HG03097 (cell line): ENCODE measurements around the gene ANTXR1.

Source experiments
- ATAC-seq: cut with Tn5 transposase; IDR thresholded peaks from one replicate; pipeline ENCODE4 v1.9.1; 2021; ENCODE audit not compliant: unreplicated experiment, low FRiP score

Gene ANTXR1

GRCh38 chr2:69001879-69002278 lies 11.1 kb upstream of the ANTXR1 start:
- ATAC-seq, result no peak

DNA sequence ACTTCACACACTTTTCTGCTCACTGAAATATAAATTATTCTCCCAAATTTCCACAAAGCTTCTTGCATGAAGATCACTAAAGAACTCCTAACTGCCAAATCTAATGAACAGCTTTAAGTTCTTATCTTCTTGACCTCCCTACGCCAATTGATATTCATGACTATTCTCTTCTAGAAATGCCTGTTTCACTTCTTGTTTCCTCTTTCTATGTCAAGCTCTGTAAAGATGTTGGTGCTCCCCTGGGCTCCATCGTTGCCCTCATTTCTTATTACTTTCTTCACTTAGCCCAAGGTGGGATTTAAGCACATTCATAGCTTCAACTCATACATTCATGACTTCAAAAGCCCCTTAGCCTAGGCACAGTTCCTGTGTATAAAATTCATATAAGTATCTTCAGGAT lies 9.2 kb upstream of the ANTXR1 start:
- no peak for ATAC-seq

GRCh38 chr2:69007169-69007568 lies 5.8 kb upstream of the ANTXR1 start:
- no peak for ATAC-seq

- ATAC-seq, result no peak
These were observed 5.4 kb upstream of the ANTXR1 start for GRCh38 chr2:69007603-69008002.

GRCh38 chr2:69010437-69011194 lies 2.4 kb upstream of the ANTXR1 start:
- no peak for ATAC-seq

- ATAC-seq, result no peak
These were observed 1.3 kb upstream of the ANTXR1 start for GRCh38 chr2:69011611-69012157.

DNA sequence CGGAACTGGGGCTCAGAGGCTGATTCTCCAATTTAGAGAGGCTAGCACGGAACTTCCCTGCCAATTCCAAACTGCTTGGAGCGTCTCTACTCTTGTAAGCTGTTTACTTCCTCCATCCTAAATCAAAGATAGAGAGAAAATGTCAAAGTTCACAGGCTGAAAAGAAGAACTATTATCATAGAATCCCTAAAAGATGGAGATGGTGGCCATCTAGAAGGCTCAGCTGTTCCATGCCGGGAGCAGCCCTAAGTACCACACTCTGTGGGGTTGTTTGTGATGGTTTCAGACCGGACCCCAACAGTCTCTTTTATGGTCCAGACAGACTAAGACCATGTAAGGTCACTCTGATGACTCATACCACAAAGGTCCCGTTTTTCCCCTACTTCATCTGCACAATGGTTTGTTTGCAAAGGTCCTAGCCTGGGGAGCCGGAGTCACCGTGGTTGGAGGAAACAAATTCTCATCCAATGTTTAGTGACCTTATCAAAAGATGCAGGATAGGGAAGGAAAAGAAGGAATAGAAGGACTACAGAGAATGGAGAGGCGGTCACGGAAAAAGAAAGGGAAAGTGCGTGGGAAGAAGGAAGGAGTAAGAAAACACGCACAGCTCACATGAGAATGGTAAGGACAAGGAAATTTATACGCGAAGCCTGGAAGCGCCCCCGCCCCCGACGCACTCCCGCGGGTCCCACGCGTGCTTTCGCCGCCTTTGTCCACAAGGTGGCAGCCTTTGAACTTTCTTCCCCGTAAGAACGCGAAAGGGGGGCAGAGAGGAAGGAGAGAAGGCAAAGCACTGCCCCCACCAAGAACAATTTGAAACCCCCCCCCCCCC lies 453 bp upstream of the ANTXR1 start:
- no peak for ATAC-seq

DNA sequence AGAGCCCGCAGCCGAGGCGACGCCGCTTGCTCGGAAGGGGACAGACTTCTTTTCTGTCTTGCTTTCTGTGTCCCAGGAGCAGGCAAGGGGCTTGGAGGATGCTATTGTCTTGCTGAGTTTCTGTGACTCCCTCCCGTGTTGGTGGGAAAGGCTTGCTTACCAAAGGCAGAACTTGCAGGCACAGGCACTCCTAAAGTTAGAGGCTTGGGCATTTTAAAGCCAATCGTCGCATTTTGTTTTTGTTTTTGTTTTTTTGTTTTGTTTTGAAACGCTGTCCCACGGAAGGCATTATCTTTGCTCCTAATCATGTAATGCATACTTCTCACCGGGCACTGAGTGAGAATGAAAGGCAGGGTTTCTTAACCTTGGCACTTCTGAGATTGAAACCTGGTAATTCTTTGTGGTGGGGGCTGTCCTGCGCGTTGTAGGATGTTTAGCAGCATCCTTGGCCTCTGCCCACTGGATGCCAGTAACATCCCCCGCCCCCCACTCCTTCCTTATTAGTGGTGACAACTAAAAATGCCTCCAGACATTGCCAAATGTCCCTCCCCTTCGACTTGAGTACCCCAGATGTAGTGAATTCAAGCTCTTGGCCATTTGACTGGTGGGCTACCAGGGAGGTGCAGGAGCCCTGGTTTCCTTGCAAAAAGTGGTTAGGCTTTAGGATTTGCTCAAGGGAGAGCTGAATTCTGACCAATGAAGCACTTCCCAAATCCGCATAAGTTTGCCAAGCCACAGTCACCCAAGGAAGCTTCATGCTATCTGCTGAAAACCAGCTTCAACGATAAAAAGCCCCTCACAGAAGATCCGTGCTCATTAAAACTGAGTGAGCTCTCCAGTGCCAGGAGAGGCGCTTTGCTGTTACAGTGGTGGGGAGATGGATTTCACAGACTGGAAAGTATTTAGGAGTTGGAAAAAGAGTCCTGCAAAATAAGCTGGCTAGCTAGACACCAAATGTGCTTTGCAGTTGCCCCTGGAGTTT lies 1.2 kb downstream of the ANTXR1 start:
- ATAC-seq, result no peak

- no peak for ATAC-seq
These were observed 4.1 kb downstream of the ANTXR1 start for GRCh38 chr2:69017080-69017479.

GRCh38 chr2:69017835-69018234 lies 4.9 kb downstream of the ANTXR1 start:
- no peak for ATAC-seq

DNA sequence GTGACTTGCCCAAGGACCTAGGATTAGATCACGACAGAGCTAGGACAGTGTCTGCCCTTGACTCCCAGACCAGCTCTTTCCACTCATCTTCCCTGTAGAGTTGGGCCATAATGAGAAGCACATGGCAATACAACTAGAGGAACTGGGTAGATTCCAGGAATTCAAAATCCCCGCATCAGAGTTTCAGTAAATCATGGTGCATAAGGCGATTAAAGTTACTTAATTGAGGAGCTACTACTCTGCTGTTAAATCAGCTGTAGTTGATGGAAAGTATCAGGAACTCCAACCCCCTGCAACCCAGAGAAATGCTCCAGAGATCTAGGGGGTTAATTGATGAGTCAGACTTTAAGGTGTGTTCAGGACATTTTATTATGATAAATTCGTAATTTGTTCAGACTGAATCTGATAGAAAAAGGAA lies 5.7 kb downstream of the ANTXR1 start:
- no peak for ATAC-seq

DNA sequence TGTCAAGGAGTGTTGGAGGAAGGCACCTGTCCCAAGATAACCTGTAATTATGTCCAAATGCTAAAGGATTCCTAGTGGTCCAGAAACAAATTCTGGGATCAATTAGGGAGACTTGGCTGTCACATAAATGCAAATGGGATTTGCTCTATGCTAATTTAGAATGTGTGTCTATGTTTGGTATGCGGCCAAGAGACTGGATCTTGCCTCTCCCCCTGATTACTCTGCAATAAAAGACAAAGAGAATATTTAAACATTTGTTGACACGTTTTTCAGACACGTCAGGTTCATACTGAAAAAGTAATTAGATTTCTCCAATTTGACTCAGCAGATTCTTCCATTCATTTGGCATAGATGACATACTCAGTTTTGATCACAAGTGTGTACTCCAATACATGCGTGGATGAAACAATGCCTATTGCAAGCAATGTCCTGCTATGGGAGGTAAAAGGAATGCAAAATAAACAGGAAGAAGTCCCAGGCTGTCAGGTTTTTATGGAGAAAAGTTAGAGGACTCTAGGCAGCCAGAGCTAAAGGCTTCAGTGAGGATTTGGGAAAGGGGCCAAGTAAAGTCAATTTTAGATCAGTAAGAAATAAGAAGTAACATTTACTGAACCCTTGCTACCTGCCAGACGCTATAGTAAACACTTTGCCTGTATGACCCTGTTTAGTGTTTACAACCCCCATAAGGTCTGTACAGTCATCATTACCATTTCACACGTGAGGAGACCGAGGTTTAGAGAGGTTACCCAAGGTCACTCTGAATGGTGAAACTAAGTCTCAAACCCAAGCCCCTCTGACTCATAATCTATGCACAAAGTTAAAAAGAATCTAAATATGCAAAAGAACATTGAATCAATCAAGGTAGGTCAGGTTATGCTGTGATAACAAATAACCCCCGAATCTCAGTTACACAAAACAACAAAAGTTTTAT lies 7.8 kb downstream of the ANTXR1 start:
- ATAC-seq, result no peak

GRCh38 chr2:69021727-69022126 lies 8.7 kb downstream of the ANTXR1 start:
- ATAC-seq, result no peak

DNA sequence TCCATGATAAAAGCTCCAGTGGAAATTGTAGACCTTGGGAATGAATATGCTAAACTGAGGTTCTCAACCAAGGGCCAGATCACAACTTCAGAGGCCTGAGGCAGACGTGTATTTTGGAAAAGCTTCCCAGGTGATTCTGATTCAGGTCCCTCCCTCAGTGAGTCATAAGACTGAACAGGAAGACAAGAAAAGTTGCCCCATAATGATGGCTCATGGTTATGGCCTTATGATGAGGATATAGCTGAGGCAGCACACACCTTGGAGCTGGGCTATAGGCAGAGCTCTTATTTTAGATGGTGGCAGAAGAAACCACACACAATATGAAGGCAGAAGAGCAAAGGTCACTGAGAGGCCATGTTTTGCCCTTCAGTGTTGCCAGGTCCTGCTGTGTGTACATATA lies 9.6 kb downstream of the ANTXR1 start:
- ATAC-seq, result no peak

GRCh38 chr2:69023236-69023635 lies 10.3 kb downstream of the ANTXR1 start:
- ATAC-seq, result no peak

DNA sequence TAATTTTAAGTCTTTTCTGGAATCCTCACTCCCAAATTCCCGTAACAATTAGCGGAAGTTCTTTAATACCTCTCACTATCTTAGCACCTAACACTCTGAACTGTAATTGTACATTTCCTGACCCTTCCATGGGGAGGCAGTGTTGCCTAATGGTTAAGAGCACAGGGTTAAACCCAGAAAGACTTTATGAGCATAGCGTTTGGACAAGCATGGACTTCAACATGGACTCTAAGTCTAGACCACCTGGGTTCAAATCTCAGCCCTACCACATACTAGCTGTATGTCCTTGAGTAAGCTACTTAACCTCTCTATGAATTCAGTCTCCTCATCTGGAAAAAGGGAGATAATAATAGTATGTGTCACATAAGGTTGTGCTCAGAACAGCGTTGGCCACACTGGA lies 13.0 kb downstream of the ANTXR1 start:
- ATAC-seq, result no peak

- ATAC-seq, result no peak
These were observed 13.9 kb downstream of the ANTXR1 start for GRCh38 chr2:69026691-69027459.

DNA sequence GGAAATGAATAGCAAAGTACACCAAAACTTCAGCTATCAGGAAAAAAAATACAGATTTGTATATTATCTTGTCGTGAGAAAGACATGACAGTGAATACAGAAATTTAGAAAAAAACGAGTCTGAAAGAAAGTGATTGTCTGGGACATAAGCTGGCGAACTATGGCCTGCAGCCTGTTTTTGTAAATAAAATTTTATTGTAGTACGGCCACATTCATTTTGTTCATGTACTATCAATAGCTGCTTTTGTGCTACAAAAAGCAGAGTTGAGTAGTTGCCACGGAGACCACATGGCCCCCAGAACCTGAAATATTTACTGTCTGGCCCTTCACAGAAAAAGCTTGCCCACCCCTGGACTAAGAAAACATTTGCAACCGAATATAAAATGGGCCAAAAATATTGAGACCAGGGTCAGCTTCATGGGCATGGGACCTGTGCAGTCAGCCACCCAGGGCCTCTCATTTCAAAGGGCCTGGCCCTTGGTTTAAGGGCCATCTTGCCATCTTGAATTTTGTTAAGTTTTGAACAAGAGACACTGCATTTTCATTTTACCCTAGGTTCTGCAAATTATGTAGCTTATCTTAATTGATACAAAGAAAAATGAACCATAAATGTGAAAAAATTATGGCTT lies 17.9 kb downstream of the ANTXR1 start:
- ATAC-seq, result no peak
